Trophoblast cell (in vitro differentiated cells and primary cell): ENCODE measurements around the gene DTNA.

Source experiments
- DNase-seq, 2 donors: peaks; one replicate each; pipeline ENCODE4 v3.0.0-alpha.2; 2016
- H2AFZ ChIP-seq: 2 replicates; pipeline ENCODE4 v1.6.1; 2013; ENCODE audit warnings: low read length, moderate library complexity, mild to moderate bottlenecking; ENCODE audit not compliant: insufficient read depth, poor library complexity
- H2AK5ac ChIP-seq: 2 replicates; pipeline ENCODE4 v1.6.1; 2013; ENCODE audit warnings: mild to moderate bottlenecking, low read length
- H2BK120ac ChIP-seq: 2 replicates; pipeline ENCODE4 v1.6.1; 2013; ENCODE audit warnings: low read length, mild to moderate bottlenecking, moderate library complexity; ENCODE audit not compliant: insufficient read depth, poor library complexity
- H2BK12ac ChIP-seq: 2 replicates; pipeline ENCODE4 v1.6.1; 2013; ENCODE audit warnings: mild to moderate bottlenecking, low read length, moderate library complexity
- H2BK5ac ChIP-seq: 2 replicates; pipeline ENCODE4 v1.6.1; 2013; ENCODE audit warnings: low read length, low read depth, moderate library complexity, mild to moderate bottlenecking; ENCODE audit not compliant: poor library complexity
- H3K14ac ChIP-seq: 2 replicates; pipeline ENCODE4 v1.6.1; 2013; ENCODE audit warnings: mild to moderate bottlenecking, low read length
- H3K18ac ChIP-seq: 2 replicates; pipeline ENCODE4 v1.6.1; 2013; ENCODE audit warnings: mild to moderate bottlenecking, low read length
- H3K23ac ChIP-seq: 2 replicates; pipeline ENCODE4 v1.6.1; 2013; ENCODE audit warnings: low read length
- H3K27ac ChIP-seq: 2 replicates; pipeline ENCODE4 v1.5.1; 2013; ENCODE audit warnings: low read depth, mild to moderate bottlenecking, inconsistent platforms, low read length, moderate library complexity
- H3K27me3 ChIP-seq: 2 replicates; pipeline ENCODE4 v1.6.1; 2013; ENCODE audit warnings: inconsistent platforms, mild to moderate bottlenecking, low read length, moderate library complexity; ENCODE audit not compliant: insufficient read depth
- H3K36me3 ChIP-seq, 2 experiments: 1 replicate in 1 of 2; 2 replicates in 1 of 2; pipeline ENCODE4 v1.6.1; 2013; ENCODE audit warnings: low read length in 2 of 2, mild to moderate bottlenecking in 2 of 2, moderate library complexity in 1 of 2; ENCODE audit not compliant: insufficient read depth in 2 of 2, control insufficient read depth in 1 of 2
- H3K4ac ChIP-seq: 2 replicates; pipeline ENCODE4 v1.6.1; 2013; ENCODE audit warnings: low read depth, mild to moderate bottlenecking, low read length, moderate library complexity
- H3K4me1 ChIP-seq, 2 experiments: 1 replicate in 1 of 2; 2 replicates in 1 of 2; pipeline ENCODE4 v1.6.1; 2013; ENCODE audit warnings: low read length in 2 of 2, mild to moderate bottlenecking in 2 of 2, moderate library complexity in 1 of 2; ENCODE audit not compliant: insufficient read depth in 2 of 2, control insufficient read depth in 1 of 2
- H3K4me2 ChIP-seq: 2 replicates; pipeline ENCODE4 v1.6.1; 2013; ENCODE audit warnings: inconsistent platforms, mild to moderate bottlenecking, low read length, moderate library complexity
- H3K4me3 ChIP-seq: 2 replicates; pipeline ENCODE4 v1.5.1; 2013; ENCODE audit warnings: mild to moderate bottlenecking, low read depth, low read length, inconsistent platforms
- H3K79me1 ChIP-seq: one replicate; pipeline ENCODE4 v1.6.1; 2013; ENCODE audit warnings: low read length
- H3K79me2 ChIP-seq: 2 replicates; pipeline ENCODE4 v1.6.1; 2013; ENCODE audit warnings: low read length, mild to moderate bottlenecking; ENCODE audit not compliant: control insufficient read depth, insufficient read depth, poor library complexity
- H3K9ac ChIP-seq: 2 replicates; pipeline ENCODE4 v1.6.1; 2013; ENCODE audit warnings: mild to moderate bottlenecking, low read length
- H3K9me3 ChIP-seq: 2 replicates; pipeline ENCODE4 v1.6.1; 2013; ENCODE audit warnings: low read depth, mild to moderate bottlenecking, control low read depth, inconsistent platforms, low read length; ENCODE audit not compliant: insufficient read depth
- H4K12ac ChIP-seq: 2 replicates; pipeline ENCODE4 v1.6.1; 2013; ENCODE audit warnings: low read depth, mild to moderate bottlenecking, low read length, moderate library complexity
- H4K8ac ChIP-seq: 2 replicates; pipeline ENCODE4 v1.6.1; 2013; ENCODE audit warnings: low read depth, mild to moderate bottlenecking, low read length, moderate library complexity
- H4K91ac ChIP-seq: one replicate; pipeline ENCODE4 v1.6.1; 2013; ENCODE audit warnings: low read depth, mild to moderate bottlenecking, low read length, moderate library complexity
- WGBS: extraction: QIAGEN DNeasy Blood & Tissue Kit; methylation state at CpG from one replicate; pipeline ENCODE4 v1.1.7; 2013; ENCODE audit warnings: missing lambda C conversion rate; ENCODE audit not compliant: insufficient read length, insufficient coverage; ENCODE audit errors: extremely low coverage; 5-methylcytosine and 5-hydroxymethylcytosine counted together

DTNA gene

GRCh38 chr18:34783501-34783900, 73.4 kb downstream of the DTNA start:
- H3K4me1 ChIP-seq = no peaks in the 10 kb centered on the region
- no CpG with 5 or more reads among the region's 3 CpGs for WGBS

GRCh38 chr18:34786162-34786741, 76.2 kb downstream of the DTNA start:
- Histone ChIP-seq H3K4me3 (no peak overlapping the region), H3K18ac (no peak overlapping the region), H3K79me2 (no peaks in the 10 kb centered on the region), H2BK5ac (no peak overlapping the region), H3K14ac (no peak overlapping the region), H3K4me2 (no peak overlapping the region), H2AFZ (no peak overlapping the region), H2BK120ac (no peak overlapping the region), H3K27me3 (no peaks in the 10 kb centered on the region), H3K23ac (no peak overlapping the region), H4K8ac (no peak overlapping the region), H4K12ac (no peak overlapping the region), H4K91ac (no peak overlapping the region), H3K9ac (no peak overlapping the region), H3K27ac (no peak overlapping the region), H3K79me1 (no peaks in the 10 kb centered on the region), H3K36me3 (no peaks in the 10 kb centered on the region), H3K4ac (no peak overlapping the region), H3K9me3 (no peaks in the 10 kb centered on the region), H3K4me1 (no peaks in the 10 kb centered on the region), H2AK5ac (no peak overlapping the region), H2BK12ac (no peak overlapping the region)
- no CpG with 5 or more reads among the region's 6 CpGs for WGBS
- DNase-seq = no peak

More at GRCh38 chr18:34783501-34783900, 73.4 kb downstream of the DTNA start:
- DNase-seq = peak in 1 of 2 donors; percentile 59
- no peak overlapping the region for H2AFZ ChIP-seq
- no peak overlapping the region for H4K12ac ChIP-seq
- no peaks in the 10 kb centered on the region for H3K27me3 ChIP-seq
- H2BK5ac ChIP-seq = no peak overlapping the region
- H4K91ac ChIP-seq = no peak overlapping the region
- no peaks in the 10 kb centered on the region for H3K36me3 ChIP-seq
- no peak overlapping the region for H3K4ac ChIP-seq
- H3K79me2 ChIP-seq = no peaks in the 10 kb centered on the region
- no peak overlapping the region for H3K18ac ChIP-seq
- H3K9me3 ChIP-seq = no peaks in the 10 kb centered on the region
- H2AK5ac ChIP-seq = no peak overlapping the region
- H2BK120ac ChIP-seq = no peak overlapping the region
- no peak overlapping the region for H3K14ac ChIP-seq
- no peak overlapping the region for H4K8ac ChIP-seq
- no peak overlapping the region for H3K27ac ChIP-seq
- no peak overlapping the region for H2BK12ac ChIP-seq
- H3K4me3 ChIP-seq = no peak overlapping the region
- no peak overlapping the region for H3K4me2 ChIP-seq
- no peaks in the 10 kb centered on the region for H3K79me1 ChIP-seq
- no peak overlapping the region for H3K9ac ChIP-seq
- H3K23ac ChIP-seq = no peak overlapping the region

GRCh38 chr18:34787931-34788532, 77.9 kb downstream of the DTNA start:
- DNase-seq = peak; percentile 53 to 89
- no peaks in the 10 kb centered on the region for H3K4me1 ChIP-seq
- H3K14ac ChIP-seq = no peak overlapping the region
- no peak overlapping the region for H2AK5ac ChIP-seq
- H3K4ac ChIP-seq = no peak overlapping the region
- H3K23ac ChIP-seq = no peak overlapping the region
- WGBS = no CpG with 5 or more reads among the region's 7 CpGs
- H3K27ac ChIP-seq = no peak overlapping the region
- H4K12ac ChIP-seq = no peak overlapping the region
- no peak overlapping the region for H2BK120ac ChIP-seq
- H3K79me2 ChIP-seq = no peaks in the 10 kb centered on the region
- no peak overlapping the region for H3K4me2 ChIP-seq
- no peak overlapping the region for H3K18ac ChIP-seq
- H3K27me3 ChIP-seq = no peaks in the 10 kb centered on the region
- H3K36me3 ChIP-seq = no peaks in the 10 kb centered on the region
- no peaks in the 10 kb centered on the region for H3K9me3 ChIP-seq
- H3K79me1 ChIP-seq = no peaks in the 10 kb centered on the region
- no peak overlapping the region for H2AFZ ChIP-seq
- no peak overlapping the region for H2BK12ac ChIP-seq
- no peak overlapping the region for H3K9ac ChIP-seq
- no peak overlapping the region for H3K4me3 ChIP-seq
- H4K91ac ChIP-seq = no peak overlapping the region
- H4K8ac ChIP-seq = no peak overlapping the region
- H2BK5ac ChIP-seq = no peak overlapping the region

- no peak overlapping the region for H3K18ac ChIP-seq
- no peaks in the 10 kb centered on the region for H3K27me3 ChIP-seq
- no peak overlapping the region for H4K8ac ChIP-seq
- H3K4ac ChIP-seq = no peak overlapping the region
- H3K4me2 ChIP-seq = no peak overlapping the region
- H3K9me3 ChIP-seq = no peaks in the 10 kb centered on the region
- no peak overlapping the region for H2BK12ac ChIP-seq
- no peaks in the 10 kb centered on the region for H3K79me2 ChIP-seq
- no peak overlapping the region for H2AK5ac ChIP-seq
- H3K4me1 ChIP-seq = no peaks in the 10 kb centered on the region
- no peak overlapping the region for H2AFZ ChIP-seq
- H4K91ac ChIP-seq = no peak overlapping the region
- no peak overlapping the region for H4K12ac ChIP-seq
- H3K79me1 ChIP-seq = no peaks in the 10 kb centered on the region
- H3K23ac ChIP-seq = no peak overlapping the region
- no peak overlapping the region for H3K9ac ChIP-seq
- H2BK5ac ChIP-seq = no peak overlapping the region
- H3K4me3 ChIP-seq = no peak overlapping the region
- H3K27ac ChIP-seq = no peak overlapping the region
- H3K36me3 ChIP-seq = no peaks in the 10 kb centered on the region
- DNase-seq = no peak
- WGBS = no CpG with 5 or more reads among the region's 2 CpGs
- no peak overlapping the region for H2BK120ac ChIP-seq
- no peak overlapping the region for H3K14ac ChIP-seq
Observed at GRCh38 chr18:34789768-34790344, 79.8 kb downstream of the DTNA start.
